HG02884 (cell line): ENCODE measurements around the gene RHBDF1.

Experiments
- ATAC-seq: cut with Tn5 transposase; IDR thresholded peaks from one replicate; pipeline ENCODE4 v1.9.1; 2021; ENCODE audit warnings: mild to moderate bottlenecking, moderate library complexity; ENCODE audit not compliant: unreplicated experiment

Gene RHBDF1, protein sequence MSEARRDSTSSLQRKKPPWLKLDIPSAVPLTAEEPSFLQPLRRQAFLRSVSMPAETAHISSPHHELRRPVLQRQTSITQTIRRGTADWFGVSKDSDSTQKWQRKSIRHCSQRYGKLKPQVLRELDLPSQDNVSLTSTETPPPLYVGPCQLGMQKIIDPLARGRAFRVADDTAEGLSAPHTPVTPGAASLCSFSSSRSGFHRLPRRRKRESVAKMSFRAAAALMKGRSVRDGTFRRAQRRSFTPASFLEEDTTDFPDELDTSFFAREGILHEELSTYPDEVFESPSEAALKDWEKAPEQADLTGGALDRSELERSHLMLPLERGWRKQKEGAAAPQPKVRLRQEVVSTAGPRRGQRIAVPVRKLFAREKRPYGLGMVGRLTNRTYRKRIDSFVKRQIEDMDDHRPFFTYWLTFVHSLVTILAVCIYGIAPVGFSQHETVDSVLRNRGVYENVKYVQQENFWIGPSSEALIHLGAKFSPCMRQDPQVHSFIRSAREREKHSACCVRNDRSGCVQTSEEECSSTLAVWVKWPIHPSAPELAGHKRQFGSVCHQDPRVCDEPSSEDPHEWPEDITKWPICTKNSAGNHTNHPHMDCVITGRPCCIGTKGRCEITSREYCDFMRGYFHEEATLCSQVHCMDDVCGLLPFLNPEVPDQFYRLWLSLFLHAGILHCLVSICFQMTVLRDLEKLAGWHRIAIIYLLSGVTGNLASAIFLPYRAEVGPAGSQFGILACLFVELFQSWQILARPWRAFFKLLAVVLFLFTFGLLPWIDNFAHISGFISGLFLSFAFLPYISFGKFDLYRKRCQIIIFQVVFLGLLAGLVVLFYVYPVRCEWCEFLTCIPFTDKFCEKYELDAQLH

DNA sequence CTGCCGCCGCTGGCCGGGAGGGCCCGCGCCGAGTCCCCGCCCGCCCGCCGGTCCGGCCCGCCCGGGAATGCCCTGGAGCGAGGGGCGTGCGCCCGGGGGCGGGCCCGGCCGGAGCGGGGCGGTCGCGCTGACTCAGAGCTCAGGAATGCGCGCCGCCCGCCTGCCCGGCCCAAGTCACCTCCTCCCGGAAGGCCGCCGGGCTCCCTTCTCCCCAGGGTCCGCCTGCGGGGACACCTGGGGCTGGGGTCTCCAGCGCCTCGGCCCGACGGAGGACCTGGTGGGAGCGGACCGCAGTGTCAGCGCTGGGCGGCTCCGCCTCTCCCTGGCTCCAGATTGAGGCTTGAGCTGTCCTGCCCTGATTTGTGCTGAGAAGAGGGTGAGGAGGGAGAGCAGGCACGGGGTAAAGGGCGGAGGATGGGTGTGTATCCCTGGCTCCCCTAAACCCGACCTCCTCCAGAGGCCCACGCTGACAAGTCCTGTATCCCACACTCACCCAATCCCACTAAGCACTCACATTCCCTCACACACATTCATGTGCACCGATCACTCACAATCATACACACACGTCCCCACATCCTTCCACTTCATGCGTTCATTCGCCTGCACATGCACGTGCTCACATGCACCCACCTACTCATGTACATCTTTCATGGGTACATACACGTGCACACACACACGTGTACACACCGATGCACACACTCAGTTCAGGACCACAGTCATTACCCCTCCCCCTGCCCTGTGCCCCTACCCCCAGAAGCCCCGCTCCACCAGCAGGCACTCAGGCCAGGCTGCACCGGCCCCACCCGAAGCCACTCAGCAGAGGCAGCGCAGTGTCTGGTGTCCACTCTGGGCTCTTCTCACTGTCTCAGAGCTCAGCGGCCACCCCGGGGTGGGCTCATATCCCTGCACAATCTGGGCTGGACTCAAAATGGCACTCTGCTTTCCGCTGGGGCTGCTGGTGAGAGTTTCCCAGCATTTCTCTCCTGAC lies at the start of gene RHBDF1:
Gene RHBDF1 (minus strand): TSS at position 71 of the 988 bp plus-strand sequence. CDS start 7,616 bp downstream, outside the sequence.
- ATAC-seq, result no peak

DNA sequence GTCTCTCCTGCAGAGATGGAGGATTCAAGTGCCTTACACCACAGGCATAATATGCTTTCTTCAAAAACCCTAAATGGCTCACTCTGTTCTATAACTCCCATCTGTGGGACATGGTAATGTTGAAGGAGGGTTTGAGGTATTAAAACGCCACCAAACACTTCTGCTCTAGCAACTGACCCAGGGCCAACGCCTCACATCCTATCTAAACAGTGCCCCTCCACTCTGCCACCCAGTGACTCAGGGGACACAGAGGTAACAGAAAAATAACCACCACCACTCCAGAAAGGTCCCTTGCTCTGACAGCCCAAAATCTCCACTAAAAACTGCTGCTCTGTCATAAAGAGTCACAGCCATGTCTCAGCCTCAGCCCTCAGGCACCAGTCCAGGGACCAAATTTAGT lies 48.3 kb upstream of the RHBDF1 start:
- no peak for ATAC-seq

DNA sequence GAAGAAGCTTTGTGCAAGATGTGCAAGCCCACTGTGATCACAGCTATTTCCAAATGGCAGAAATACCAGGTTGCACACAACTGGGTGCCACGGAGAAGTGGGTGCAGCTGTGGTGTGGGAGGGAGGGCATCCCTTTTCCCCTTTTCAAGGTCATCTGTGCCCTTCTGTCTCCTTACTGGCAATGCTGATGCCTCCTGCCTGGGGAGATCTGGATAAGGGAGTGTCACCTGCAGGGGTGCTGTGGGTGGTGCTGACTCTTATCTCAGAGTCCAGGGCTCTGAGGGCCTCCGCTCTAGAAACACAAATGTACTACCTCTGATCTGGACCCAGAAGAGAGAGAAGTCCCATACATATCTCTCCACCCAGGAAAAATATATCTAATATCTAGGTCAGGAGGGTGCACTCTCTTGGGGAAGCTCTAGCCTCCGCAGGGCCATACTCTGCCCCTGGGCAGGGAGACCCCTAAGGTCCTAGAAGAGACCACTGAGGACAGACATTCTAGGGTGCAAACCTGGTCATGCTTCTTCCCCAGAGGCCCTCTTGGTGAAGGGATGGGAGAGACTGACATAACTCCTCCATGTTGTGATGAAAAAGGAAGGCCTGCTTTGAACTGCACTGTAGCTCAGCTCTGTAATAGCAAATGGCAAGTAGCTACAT lies 47.5 kb upstream of the RHBDF1 start:
- ATAC-seq, result no peak

DNA sequence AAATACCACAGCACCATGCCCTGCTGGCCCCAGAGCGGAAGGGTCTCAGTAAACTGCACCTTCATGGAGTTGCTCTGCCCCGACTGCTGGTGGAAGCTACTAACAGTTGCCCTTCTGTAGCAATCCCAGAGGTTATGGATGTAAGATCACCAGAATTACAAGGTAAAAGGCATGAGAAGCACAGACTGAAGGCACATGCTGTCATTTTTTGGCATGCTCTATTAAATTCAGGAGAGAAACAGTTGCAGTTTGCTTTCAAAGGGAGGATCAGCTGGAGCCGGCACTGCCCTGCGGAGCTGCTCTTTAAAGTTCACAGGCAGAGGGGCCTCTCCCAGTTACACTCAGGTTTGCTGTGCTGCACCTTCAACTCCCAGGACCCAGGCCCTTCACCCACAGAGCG lies 46.9 kb upstream of the RHBDF1 start:
- no peak for ATAC-seq

DNA sequence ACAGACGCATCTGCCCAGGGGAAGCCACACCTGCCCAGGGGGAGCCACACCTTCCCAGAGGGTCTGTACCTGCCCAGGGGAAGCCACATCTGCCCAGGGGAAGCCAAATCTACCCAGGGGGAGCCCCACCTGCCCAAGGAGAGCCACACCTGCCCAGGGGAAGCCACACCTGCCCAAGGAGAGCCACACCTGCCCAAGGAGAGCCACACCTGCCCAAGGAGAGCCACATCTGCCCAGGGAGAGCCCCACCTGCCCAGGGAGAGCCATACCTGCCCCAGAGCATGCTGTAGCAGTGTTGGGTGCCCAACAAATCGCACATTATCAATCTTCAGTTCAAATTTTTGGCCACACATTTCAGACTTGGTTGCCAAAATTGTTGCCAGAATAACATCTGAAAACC lies 46.4 kb upstream of the RHBDF1 start:
- no peak for ATAC-seq

DNA sequence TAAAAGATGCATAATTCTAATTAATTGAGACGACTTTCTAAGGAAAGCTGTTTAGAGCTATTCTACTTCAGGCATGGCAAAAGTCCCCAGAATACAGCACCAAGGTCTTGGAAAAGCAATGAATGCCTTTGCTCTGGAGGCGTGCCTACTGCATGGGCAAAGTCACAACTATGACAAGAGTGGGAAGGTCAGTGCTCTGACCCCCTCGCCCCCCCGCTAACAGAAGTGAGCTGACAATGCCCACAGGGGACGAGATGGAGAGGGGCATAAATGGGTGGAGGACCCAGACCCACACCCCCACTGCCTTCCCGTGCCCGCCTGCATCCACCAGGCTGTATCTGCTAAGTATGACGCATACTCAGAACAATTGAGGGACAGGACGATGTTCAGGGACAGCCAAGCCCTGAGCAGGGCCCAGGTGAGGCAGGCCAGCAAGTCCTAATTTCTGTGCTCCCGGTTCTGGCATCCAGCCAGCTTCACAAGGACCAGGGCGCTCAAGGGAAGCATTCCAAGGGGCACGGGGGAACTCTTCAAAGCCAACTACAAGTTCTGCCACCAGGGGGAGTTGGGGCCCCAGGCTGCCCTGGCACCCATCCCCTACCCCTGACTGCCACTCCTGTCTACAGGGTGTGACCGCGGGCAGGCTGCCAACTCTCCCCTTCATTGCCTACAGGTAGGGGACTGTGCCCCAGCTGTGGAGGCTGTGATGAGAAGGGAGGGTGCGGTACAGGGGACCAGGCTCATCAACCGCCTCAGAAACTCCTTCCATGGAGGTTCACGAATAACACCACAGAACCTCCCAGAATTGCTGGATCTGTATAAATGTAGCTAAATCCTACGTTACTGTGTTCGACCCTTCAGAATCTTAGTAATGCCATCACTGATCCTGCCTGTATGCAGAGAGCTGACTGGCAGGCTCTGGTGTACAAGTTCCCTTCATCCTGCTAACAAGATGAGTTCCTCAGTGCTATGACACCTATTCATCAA lies 45.2 kb upstream of the RHBDF1 start:
- no peak for ATAC-seq

DNA sequence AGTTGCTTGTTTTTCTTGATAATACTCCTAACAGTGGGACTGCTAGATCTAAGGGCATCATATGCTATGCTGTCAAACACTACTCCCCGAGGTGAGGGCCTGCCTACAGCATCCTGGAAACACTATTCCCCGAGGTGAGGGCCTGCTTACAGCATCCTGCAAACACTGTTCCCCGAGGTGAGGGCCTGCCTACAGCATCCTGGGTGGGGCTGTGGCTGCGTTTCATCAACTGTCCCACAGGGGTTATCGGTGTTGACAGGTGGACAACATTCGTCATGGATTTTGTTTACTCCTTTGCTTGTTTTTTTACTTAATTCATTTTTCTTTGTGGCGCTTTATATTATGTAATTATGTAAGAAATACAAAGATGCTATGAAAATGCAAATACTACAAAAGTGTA lies 43.6 kb upstream of the RHBDF1 start:
- no peak for ATAC-seq

DNA sequence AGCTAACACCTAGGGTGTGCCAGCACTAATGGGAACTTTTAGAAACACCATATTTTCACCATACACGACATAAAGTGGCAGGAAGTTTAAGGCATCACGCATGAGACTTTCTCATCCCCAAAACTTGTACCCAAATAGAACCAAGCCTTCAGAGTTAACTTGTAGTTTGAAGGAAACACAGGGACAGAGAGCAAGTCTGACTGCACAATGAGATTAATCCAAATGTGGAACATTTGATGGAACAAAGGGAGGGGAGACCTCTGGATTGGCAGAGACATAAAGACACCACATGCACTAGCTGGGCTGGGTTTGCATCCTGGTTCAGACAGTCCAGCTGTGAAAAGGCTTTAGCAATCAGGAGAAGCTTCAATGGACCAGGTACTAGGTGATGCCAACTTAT lies 41.9 kb upstream of the RHBDF1 start:
- no peak for ATAC-seq

DNA sequence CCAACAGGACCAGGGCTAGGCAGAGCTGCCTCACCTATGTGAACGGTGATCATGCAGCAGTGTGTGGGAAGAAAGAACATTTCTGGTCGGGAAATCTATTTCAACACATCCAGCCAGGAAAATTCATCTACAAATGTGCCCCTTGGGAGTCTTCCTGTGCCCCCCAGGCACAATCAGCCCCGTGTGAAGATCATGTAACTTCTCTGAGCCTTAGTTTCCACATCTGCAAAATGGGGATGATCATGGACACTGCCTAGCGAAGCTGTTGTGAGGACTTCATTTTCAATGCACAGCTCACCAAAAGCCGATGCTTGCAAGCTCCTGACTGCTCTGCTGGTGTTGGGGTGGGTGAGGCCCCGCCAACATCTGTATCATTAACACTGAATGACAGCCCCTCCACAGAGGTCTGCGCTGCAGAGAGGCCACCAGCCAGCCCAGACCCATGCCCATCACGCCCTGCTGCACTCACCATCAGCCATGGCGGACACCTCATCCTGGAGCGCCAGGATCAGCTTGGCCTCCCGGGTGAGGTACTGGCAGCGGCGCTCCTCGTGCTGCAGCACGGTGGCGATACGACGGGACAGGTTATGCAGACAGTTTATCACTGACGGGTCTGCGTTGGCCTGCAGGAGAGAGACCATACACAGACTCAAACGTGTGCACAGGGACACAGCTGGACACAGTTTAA lies 39.9 kb upstream of the RHBDF1 start:
- ATAC-seq, result no peak

DNA sequence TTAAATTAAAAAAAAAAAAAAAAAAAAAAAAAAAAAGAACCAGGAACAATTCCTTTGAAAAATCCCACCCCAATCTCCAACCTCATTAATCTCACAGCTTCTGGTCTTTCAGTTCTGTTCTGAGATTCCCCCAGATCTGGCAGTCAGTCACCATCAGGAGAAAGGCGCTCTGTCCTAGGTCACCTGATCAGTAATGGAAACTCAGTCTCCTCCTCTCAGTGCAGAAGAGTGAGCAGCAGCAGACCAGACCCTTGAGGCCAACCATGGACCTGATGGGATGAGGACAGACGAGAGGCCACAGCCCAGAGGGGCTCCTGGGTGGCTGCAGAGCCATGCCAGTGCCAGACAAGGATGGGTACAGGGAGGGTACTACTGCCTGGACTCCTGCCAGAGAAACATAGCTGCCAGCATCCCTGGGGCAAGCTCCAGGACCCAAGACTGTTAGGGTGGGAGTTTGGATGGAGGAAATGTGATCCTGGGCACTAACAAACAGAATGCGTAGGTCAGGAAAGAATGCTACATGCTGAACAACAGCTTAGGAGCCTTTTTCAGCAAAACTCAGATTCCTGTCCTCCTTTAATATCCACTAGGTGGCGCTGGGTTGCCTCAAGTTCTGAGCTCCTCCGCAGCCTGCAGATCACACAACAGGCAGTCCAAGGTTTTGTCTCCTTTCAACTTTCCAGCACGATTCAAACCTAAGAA lies 34.3 kb upstream of the RHBDF1 start:
- ATAC-seq, result no peak

DNA sequence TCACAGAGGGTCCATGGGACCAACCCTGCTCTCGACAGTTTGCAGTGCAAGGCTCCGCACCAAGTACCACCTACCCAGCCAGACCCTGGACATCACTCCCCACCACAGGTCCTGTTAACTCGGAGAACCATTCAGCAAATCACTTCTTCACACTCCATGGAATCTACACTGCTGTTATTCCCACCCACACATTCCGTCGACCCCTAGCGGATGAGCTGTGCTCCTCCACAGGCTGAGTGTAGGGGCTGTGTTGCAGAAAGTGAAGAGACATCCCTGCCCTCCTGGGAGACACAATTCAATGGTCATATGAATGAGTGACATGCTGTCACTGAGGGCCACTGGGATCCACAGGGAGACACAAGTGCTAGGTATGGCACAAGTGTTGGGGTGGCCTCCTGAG lies 33.1 kb upstream of the RHBDF1 start:
- ATAC-seq, result no peak

DNA sequence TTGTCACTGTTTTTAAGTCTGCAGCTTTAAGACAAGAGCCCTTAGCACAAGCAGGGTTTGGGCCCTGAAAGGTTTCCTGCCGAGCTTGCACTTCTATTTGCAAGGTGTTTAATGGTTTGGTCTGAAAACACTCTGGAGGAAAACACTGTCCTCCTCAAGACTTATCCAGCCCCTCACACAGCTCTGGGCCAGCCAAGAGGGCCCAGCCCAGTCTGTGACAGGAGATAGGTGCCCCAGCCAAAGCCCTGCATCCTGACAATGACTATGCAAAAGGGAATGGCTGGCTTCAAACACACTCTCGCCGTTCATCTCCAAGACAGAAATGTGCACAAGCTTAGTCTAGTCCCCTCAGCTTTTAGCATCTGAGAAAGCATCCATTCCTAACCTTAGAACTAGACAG lies 32.5 kb upstream of the RHBDF1 start:
- no peak for ATAC-seq

DNA sequence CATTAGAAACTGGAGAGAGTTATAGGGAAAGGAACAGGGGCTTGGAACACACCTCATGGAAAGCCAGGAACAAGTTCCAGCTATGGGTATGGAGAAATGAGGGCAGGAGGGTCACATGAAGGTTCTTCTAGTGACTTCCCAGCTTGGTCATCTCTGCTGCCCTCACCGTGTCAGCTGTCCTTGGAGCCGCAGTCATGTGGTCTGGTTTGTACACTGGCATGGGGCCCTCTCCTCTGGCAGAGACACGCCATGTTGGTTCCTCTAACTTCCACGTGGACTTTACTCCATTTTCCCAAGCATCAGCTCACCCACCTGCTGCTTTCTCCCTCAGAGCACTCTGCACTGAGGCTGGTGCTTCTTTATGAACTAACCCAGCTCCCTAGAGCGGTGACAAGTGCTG lies 31.9 kb upstream of the RHBDF1 start:
- no peak for ATAC-seq

DNA sequence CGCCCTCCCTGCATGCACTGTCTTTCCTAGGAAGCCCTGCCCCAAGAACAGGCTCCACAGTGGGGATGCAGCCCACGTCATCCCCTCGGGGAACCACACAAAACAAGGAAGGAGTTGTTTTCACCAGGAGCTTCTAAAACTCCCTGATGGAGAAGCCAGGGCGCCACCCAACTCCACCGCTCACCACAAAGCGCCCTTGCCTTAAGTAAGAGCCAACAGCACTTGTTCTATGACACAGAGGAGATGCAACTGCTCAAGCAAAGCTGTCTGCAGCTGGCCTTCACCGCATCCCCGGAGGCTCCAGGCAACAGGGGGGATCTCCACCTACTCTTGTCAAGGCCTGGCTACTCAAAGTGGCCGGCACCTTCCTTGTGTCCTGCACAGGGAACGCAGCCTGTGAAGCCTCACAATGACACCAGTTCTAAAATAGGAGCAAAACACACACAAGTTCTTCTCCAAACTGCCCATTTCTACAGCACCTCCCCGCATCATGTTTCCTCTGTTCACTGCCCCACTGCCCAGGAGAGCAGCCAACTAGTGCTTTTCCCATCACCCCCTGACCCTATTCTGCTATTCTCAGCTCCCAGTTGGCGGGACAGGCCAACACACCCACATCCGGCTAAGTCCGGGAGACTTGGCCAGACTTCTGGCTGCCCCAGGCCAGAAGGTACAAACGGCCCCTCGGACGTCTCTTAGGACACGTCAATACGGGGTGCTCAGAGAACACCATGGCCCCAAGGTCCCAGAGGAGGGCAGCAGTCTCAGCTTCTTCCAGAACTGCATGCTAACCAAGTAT lies 29.8 kb upstream of the RHBDF1 start:
- no peak for ATAC-seq

DNA sequence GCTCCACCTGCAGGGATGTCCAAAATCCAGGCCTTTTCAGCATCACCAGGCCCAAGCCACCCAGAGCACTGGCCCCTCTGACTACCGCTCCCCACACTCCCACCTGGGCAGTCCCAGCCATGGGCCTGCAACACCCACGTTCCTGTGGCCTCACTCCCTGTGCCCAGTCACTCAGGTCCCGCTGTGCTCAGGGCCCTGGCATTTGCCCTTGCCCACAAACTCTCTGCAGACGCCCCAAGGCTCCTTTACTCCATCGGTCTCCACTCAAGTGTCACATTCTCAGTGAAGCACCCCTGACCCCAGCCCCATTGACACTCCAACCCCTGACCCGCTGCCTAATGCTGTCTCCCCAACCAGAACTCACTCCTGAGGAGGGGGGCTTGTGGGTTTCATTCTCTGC lies 29.2 kb upstream of the RHBDF1 start:
- ATAC-seq, result no peak

DNA sequence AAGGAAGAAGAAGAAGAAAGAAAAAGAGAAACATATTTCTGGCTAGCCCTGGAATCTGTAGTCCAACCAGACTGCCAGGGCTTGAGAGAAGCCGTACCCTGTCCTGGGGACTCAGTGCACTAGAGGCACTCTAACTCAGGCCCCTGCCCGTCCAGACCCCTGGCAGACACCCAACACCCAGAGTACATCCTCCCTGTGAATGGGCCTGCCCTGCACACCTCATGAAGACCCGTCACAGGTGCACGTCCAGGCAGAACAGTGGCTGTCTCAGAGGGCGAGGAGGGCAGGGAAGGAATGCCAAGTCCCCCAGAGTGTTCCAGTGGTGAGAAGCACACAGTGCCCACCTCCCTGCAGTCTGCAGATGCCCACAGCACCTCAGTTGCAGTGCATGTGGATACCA lies 28.6 kb upstream of the RHBDF1 start:
- no peak for ATAC-seq

DNA sequence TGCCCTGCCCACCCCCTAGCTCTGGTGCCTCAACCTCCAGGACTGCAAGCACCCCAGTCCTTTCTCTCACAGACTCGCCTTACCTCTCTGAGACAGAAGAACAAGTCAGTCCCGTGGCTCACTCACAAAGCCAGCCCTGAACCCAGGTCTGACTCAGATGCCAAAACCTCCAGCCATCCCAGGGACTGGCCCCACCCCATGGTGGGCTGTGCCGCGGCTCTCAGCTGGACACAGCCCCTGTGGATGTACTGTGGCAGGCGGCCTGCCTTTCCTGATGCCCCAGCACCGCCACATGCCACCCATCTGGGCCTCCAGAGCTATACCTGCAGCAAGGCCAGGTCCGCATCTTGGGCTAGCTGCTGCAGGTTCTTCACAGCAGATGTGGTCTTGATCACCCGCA lies 25.4 kb upstream of the RHBDF1 start:
- no peak for ATAC-seq
